Right cardiac atrium (tissue), 5 donors: ENCODE measurements around the gene TRAF3IP3. TPM values are rescaled to one million over a fixed set of nuclear protein-coding genes. Genes with fewer than 3 reads are reported as not detected.

Experiments
- ATAC-seq, 2 donors: fragments of 200-7000 bp; cut with Tn5 transposase; one replicate each; pipeline versions ENCODE4 v1.8.0 to v1.9.1; 2020; ENCODE audit warnings: moderate library complexity in 2 of 2, mild to moderate bottlenecking in 1 of 2
- DNase-seq, 3 donors: peaks; one replicate each; pipeline ENCODE4 v3.0.0-alpha.2; 2020
- H3K27ac ChIP-seq: one replicate; pipeline ENCODE4 v1.5.1; 2013; ENCODE audit warnings: mild to moderate bottlenecking, low read length, control low read depth, moderate library complexity
- H3K27me3 ChIP-seq: one replicate; pipeline ENCODE4 v1.6.1; 2013; ENCODE audit not compliant: control insufficient read depth, insufficient read depth
- H3K4me1 ChIP-seq: one replicate; pipeline ENCODE4 v1.6.1; 2013; ENCODE audit warnings: low read length; ENCODE audit not compliant: control insufficient read depth, insufficient read depth
- H3K4me3 ChIP-seq: one replicate; pipeline ENCODE4 v1.5.1; 2013; ENCODE audit warnings: low read length, control low read depth
- H3K9me3 ChIP-seq: one replicate; pipeline ENCODE4 v1.6.1; 2013; ENCODE audit warnings: low read length; ENCODE audit not compliant: control insufficient read depth
- WGBS: extraction: QIAGEN DNeasy Blood & Tissue Kit; methylation state at CpG from one replicate; pipeline ENCODE4 v1.1.7; 2013; 5-methylcytosine and 5-hydroxymethylcytosine counted together
- intact Hi-C, 4 donors: fragments of 100-400 bp; cut with DNase I; formaldehyde crosslinking; loops; one replicate each; pipeline versions ENCODE4 v1.11.0 to v1.14.0; 2022 to 2023
- long read RNA-seq, 4 donors: library from polyadenylated mRNA; unstranded; transcript quantifications; one replicate each; pipeline ENCODE4 v2.0.0, GENCODE V29; 2020 to 2021
- polyA plus RNA-seq: library from polyadenylated mRNA; stranded (reverse); fragments of 200-250 nt; gene quantifications from one replicate; pipeline ENCODE4 v1.2.3, GENCODE V29; 2013
- total RNA-seq, 4 donors: library from RNA; stranded (reverse); fragmentation: NEBNext Ultra II Directional; extraction: Animal tissue kit (Norgen Biotek cat#: 25700); gene quantifications; one replicate each; pipeline ENCODE4 v1.2.1, GENCODE V29; 2021
- donor health status: healthy with polysubstance abuse.
- donor health status: DM: no; HTN: yes; CAD: no.
- donor health status: DM: no; HTN: no; CAD: no.
- donor health status: DM: no; HTN: yes; CAD: no; lungs with severe emphysema.
- donor health status: DM: yes; HTN: yes; CAD: no.

Gene TRAF3IP3, protein sequence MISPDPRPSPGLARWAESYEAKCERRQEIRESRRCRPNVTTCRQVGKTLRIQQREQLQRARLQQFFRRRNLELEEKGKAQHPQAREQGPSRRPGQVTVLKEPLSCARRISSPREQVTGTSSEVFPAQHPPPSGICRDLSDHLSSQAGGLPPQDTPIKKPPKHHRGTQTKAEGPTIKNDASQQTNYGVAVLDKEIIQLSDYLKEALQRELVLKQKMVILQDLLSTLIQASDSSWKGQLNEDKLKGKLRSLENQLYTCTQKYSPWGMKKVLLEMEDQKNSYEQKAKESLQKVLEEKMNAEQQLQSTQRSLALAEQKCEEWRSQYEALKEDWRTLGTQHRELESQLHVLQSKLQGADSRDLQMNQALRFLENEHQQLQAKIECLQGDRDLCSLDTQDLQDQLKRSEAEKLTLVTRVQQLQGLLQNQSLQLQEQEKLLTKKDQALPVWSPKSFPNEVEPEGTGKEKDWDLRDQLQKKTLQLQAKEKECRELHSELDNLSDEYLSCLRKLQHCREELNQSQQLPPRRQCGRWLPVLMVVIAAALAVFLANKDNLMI
- total RNA-seq (1 to 10 TPM in 3 of 4 donors, under 1 TPM in 1; 0.91 to 2.7 (median 1.4) TPM), polyA plus RNA-seq (0.63 TPM)
- long read RNA-seq, donor 1, partial matches to known transcripts = 1 of 3 reads
- long read RNA-seq, donor 1, other reads (novel, unspliced or antisense) = 1 of 3 reads
- long read RNA-seq, donor 2, partial matches to known transcripts = 1 of 1 reads
- long read RNA-seq, donor 2, other reads (novel, unspliced or antisense) = 0 of 1 reads
- long read RNA-seq, donor 3, partial matches to known transcripts = 1 of 3 reads
- long read RNA-seq, donor 3, other reads (novel, unspliced or antisense) = 1 of 3 reads
- long read RNA-seq, donor 4 = 0 reads

DNA sequence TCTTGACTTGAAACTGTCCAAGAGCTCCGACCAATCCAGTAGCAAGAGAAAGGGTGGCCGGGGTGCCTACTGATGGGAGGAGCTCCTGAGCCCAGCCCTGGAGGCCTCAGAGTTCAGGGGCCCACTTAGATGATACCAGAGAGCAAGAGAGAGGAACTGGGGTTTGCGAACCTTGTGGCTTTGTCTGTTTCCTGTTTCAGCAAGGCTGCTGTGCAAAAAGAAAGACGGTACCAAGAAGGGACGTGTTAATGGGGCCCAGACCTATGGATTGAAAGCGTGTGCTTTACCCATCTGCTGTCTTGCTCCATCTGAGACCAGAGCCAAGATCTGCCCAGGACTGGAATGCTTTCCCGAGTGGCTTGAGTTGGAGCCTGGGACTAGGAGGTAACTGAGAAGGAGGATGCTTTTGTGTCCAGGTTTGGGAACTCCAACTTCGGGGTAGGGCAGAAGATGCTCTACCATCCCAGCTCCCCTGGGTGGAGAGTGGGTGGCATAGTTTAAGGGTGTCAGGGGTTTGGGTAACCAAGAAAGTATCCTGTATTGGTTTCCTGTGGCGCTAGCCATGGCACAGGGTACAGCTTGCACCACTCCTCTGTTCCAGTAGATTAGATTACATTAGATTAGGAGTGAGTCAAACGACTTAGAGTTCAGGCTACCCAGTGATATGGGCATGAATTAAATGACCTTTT, at the start of gene TRAF3IP3:
Gene TRAF3IP3, plus strand, starts transcription at position 128 of the 689 bp plus-strand sequence. CDS start 3,987 bp downstream, outside the sequence.
- Histone ChIP-seq H3K27ac (no peak within 1 kb of the TSS), H3K4me1 (no peaks in the 10 kb centered on the region), H3K4me3 (no peak within 1 kb of the TSS), H3K27me3 (no peaks in the 10 kb centered on the region), H3K9me3 (no peaks in the 10 kb centered on the region)
- peak in 1 of 2 donors; percentile 65 for ATAC-seq
- WGBS = 71% methylated on average over 10 of the region's 10 CpGs
- intact Hi-C loops = no loop called here
- peak in 2 of 3 donors; percentile 54 to 66 for DNase-seq

DNA sequence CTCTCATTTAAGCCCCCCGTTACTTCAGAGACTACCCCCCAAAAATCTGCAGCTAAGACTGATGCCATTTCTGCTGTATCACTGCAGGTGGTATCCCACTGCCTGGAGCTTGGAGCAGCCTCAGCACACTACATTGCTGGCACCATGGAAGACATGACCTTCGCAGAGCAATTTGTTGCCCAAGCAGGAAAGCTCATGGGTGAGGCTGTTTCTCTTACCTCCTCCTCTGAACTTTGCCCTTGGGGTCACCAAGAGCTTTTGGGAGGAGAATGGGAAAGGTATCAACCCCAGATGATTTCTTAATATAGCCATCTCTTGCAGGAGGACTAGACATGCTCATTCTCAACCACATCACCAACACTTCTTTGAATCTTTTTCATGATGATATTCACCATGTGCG, 49.2 kb upstream of the TRAF3IP3 start:
- no peak overlapping the region for H3K4me3 ChIP-seq
- intact Hi-C loops = no loop called here
- DNase-seq (no peak), ATAC-seq (no peak)
- no peaks in the 10 kb centered on the region for H3K9me3 ChIP-seq
- H3K27me3 ChIP-seq = no peaks in the 10 kb centered on the region
- 96% methylated on average over 3 of the region's 3 CpGs for WGBS
- H3K4me1 ChIP-seq = no peaks in the 10 kb centered on the region
- no peak overlapping the region for H3K27ac ChIP-seq

DNA sequence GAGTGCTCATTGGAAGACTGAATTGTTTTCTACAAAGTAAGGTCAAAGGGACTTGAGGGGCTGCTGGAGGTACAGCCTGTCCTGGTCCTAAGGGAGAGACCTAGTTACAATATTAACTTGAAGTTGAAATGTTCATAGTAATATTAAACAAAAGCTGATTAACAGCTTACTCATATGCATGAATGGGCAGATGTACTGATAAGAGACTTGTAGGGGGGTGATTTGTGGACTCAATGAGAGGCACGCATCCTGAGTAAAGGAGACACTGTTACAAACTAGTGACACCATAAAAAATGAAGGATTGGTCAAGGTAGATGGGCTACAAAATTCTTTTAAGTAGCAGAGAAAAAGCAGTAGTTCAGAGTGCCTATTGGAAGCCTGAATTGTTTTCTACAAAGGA, 48.5 kb upstream of the TRAF3IP3 start:
- DNase-seq (no peak), ATAC-seq (no peak)
- Histone ChIP-seq H3K4me1 (no peaks in the 10 kb centered on the region), H3K27ac (no peak overlapping the region), H3K9me3 (no peaks in the 10 kb centered on the region), H3K27me3 (no peaks in the 10 kb centered on the region), H3K4me3 (no peak overlapping the region)
- 95% methylated on average over 1 of the region's 1 CpG for WGBS
- intact Hi-C loops = no loop called here

DNA sequence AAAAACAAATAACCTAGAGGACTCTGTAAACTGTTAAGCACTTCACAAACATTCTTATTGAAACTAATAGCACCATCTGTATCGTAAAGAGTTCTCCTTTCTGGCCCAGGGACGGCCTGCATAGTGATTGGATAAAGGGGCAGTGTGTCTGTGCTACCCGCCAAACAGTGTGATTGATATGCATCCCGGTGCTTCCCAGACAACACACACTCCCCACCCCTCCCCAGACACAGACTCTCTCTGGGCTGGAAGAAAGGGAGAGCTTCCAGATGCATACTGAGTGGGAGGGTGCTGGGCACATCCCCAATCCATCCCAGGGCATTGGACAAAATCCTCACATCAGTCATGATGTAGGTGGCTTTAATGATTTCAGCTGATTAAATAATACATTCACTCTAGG, 47.6 kb upstream of the TRAF3IP3 start:
- no peak for DNase-seq
- no peak for ATAC-seq
- Histone ChIP-seq H3K4me3 (no peak overlapping the region), H3K9me3 (no peaks in the 10 kb centered on the region), H3K27me3 (no peaks in the 10 kb centered on the region), H3K27ac (no peak overlapping the region), H3K4me1 (no peaks in the 10 kb centered on the region)
- 72% methylated on average over 4 of the region's 4 CpGs for WGBS
- intact Hi-C loops = no loop called here

DNA sequence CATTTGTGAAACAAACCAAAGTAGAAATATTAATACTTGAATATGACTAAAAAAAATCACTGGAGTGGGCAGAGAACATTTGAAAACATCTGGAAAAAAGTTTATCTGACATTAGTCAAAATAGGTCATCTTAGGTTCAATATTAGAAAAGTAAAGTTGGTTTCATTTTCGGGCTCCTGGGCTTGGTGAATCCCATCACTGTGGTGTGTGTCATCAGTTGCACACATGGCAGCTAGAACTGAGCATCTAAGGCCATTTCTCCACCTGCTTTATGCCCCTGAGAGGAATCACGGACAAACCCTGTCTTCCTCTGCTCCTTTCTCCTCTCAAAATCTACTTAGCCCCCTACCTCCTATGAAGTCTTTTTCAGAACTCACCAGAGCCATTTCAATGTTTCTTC, 45.8 kb upstream of the TRAF3IP3 start:
- intact Hi-C loops = no loop called here
- DNase-seq (no peak), ATAC-seq (no peak)
- Histone ChIP-seq H3K27me3 (no peaks in the 10 kb centered on the region), H3K4me3 (no peak overlapping the region), H3K4me1 (no peaks in the 10 kb centered on the region), H3K27ac (no peak overlapping the region), H3K9me3 (no peaks in the 10 kb centered on the region)
- WGBS = 83% methylated on average over 2 of the region's 2 CpGs

DNA sequence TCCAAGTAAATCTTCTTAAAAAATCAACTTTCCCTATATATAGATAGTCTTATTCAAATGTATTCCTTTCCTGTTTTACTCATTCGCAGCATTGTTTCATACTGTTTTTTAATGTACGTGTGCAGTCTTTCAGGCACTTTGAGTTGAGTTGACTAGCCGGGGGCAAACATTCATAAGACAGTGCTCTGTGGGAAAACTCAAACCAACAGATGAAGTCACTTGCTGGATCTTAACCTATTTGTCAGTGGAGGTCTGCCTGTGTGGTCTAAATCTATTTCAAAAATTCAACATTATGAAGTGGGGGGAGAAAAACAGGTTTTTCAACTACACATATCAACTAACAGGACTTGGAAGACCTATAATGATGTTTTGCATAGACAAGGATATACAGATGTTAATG, 45.0 kb upstream of the TRAF3IP3 start:
- DNase-seq (no peak), ATAC-seq (no peak)
- intact Hi-C loops = no loop called here
- no peaks in the 10 kb centered on the region for H3K4me1 ChIP-seq
- WGBS = 92% methylated on average over 3 of the region's 3 CpGs
- no peaks in the 10 kb centered on the region for H3K9me3 ChIP-seq
- H3K4me3 ChIP-seq = no peak overlapping the region
- H3K27me3 ChIP-seq = no peaks in the 10 kb centered on the region
- no peak overlapping the region for H3K27ac ChIP-seq

DNA sequence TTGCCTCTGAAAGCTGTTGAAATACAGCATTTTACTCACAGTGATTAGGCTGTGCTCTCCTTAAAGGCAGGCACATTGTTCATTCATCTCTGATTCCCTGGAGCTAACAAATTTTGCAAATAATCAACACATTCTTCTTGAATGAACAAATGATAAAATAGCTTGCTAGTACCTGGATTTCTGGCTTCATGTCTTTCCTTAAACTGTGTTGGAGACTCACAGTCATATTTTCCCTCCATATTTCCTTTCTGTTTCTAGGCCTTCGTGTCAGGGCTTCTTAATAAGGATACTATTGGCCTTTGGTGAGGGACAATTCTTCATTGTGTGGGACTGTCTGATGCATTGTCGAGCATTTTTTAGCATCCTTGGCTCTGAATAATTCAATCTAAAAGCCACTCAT, 41.5 kb upstream of the TRAF3IP3 start:
- H3K27ac ChIP-seq = no peak overlapping the region
- H3K9me3 ChIP-seq = no peaks in the 10 kb centered on the region
- intact Hi-C loops = no loop called here
- ATAC-seq (no peak), DNase-seq (no peak)
- no peaks in the 10 kb centered on the region for H3K27me3 ChIP-seq
- 82% methylated on average over 2 of the region's 2 CpGs for WGBS
- H3K4me1 ChIP-seq = no peaks in the 10 kb centered on the region
- H3K4me3 ChIP-seq = no peak overlapping the region

DNA sequence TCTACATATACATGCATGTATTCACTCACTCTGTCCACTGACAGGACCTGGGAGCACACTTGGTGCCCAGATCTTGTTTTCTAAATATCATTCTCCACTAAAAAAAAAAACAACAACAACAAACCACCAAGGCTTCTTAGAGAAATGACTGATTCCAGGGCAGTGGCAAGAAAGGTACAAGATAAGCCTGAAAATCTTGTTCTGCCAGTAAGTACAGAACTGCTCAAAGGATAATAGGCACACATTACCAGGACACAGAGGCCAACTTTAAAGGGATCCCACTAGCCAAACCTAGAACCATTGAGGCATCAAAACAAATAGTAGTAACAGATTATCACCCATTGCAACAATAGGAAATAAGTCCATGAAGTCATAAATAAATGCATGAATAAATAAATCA, 40.5 kb upstream of the TRAF3IP3 start:
- H3K9me3 ChIP-seq = no peaks in the 10 kb centered on the region

DNA sequence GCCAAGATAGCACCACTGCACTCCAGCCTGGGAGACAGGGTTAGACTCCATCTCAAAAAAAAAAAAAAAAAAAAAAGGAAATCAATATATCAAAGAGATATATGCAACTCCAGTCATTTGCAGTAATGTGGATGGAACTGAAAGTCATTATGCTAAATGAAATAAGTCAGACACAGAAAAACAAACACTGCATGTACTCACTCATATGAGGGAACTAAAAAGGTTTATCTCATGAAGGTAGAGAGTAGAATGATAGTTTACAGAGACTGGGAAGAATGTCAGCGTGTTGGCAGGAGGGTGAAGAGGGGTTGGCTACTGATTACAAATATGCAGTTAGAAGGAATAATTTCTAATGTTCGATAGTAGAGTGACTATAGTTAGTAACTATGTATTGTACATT, 38.0 kb upstream of the TRAF3IP3 start:
- intact Hi-C loops = no loop called here
- Histone ChIP-seq H3K27ac (no peak overlapping the region), H3K9me3 (no peaks in the 10 kb centered on the region), H3K27me3 (no peaks in the 10 kb centered on the region), H3K4me1 (no peaks in the 10 kb centered on the region), H3K4me3 (no peak overlapping the region)
- WGBS = 73% methylated on average over 2 of the region's 2 CpGs
- DNase-seq (no peak), ATAC-seq (no peak)

More for the DNA sequence above, 40.5 kb upstream of the TRAF3IP3 start:
- no peak for DNase-seq
- no peak overlapping the region for H3K4me3 ChIP-seq
- H3K27ac ChIP-seq = no peak overlapping the region
- ATAC-seq = no peak
- intact Hi-C loops = no loop called here
- H3K27me3 ChIP-seq = no peaks in the 10 kb centered on the region
- no peaks in the 10 kb centered on the region for H3K4me1 ChIP-seq

DNA sequence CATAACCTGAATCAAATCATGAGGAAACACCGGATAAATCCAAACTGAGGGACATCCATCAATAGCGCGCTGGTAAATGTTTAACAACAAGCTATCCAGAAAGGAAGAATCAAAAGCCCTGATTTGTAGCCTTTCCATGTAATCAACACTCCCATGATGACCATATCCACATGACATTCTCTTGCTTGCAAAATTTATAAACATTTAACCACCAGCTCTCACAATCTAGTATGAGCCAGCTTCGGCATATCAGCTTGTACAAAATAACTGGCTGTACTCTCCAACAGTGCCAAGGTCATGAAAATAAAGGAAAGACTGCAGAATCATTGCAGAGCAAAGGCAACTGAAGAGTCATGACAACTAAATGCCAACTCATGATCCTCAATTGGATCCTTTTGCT, 35.5 kb upstream of the TRAF3IP3 start:
- no peak for DNase-seq
- ATAC-seq = peak; percentile 67 to 87
- H3K27ac ChIP-seq = no peak overlapping the region
- H3K9me3 ChIP-seq = no peaks in the 10 kb centered on the region
- no peaks in the 10 kb centered on the region for H3K27me3 ChIP-seq
- intact Hi-C loops = no loop called here
- H3K4me1 ChIP-seq = no peaks in the 10 kb centered on the region
- 77% methylated on average over 4 of the region's 4 CpGs for WGBS
- H3K4me3 ChIP-seq = no peak overlapping the region

DNA sequence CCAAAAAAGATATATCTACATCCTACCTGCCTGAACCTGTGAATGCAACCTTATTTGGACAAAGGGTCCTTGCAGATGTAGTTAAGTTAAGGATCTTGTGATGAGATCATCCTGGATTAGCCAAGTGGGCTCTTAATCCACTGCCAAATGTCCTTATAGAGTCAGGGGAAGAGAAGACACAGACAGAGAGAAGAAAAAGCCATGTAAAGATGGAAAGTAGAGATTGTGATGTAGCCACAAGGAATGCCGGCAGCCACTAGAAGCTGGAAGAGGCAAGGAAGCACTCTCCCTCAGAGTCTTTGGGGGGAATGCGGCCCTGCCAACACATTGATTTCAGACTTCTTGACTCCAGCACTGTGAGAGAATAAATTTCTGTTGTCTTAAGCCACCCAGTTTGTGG, 35.0 kb upstream of the TRAF3IP3 start:
- 74% methylated on average over 2 of the region's 2 CpGs for WGBS
- no peaks in the 10 kb centered on the region for H3K4me1 ChIP-seq
- DNase-seq = no peak
- no peaks in the 10 kb centered on the region for H3K27me3 ChIP-seq
- intact Hi-C loops = no loop called here
- H3K27ac ChIP-seq = peak overlapping the region; percentile 80
- no peak for ATAC-seq
- H3K9me3 ChIP-seq = no peaks in the 10 kb centered on the region
- H3K4me3 ChIP-seq = no peak overlapping the region
